Gastroesophageal sphincter (tissue), 3 donors: ENCODE data around the gene VPS18.

Source experiments
- EP300 ChIP-seq: sonication (generic); formaldehyde crosslinking; IDR thresholded peaks from one replicate; pipeline ENCODE4 v1.6.1; 2017; ENCODE audit warnings: antibody characterized with exemption, mild to moderate bottlenecking
- POLR2A ChIP-seq, 2 donors: fragments of 450-650 bp; IDR thresholded peaks; one replicate each; pipeline ENCODE4 v1.6.1; 2017; ENCODE audit warnings: antibody characterized with exemption in 2 of 2, mild to moderate bottlenecking in 2 of 2, moderate library complexity in 1 of 2
- POLR2AphosphoS5 ChIP-seq: sonication (generic); formaldehyde crosslinking; IDR thresholded peaks from one replicate; pipeline ENCODE4 v1.6.1; 2017; ENCODE audit warnings: antibody characterized with exemption
- TF ChIP-seq, protein P1 (sequence below), 4 experiments: fragments of 200-600 bp in 2 of 4; fragments of 450-650 bp in 2 of 4; sonication (generic) in 1 of 4; IDR thresholded peaks; one replicate each; pipeline ENCODE4 v1.5.1; 2017 to 2019; ENCODE audit warnings: antibody characterized with exemption in 4 of 4, mild to moderate bottlenecking in 2 of 4, moderate library complexity in 2 of 4

DNA sequence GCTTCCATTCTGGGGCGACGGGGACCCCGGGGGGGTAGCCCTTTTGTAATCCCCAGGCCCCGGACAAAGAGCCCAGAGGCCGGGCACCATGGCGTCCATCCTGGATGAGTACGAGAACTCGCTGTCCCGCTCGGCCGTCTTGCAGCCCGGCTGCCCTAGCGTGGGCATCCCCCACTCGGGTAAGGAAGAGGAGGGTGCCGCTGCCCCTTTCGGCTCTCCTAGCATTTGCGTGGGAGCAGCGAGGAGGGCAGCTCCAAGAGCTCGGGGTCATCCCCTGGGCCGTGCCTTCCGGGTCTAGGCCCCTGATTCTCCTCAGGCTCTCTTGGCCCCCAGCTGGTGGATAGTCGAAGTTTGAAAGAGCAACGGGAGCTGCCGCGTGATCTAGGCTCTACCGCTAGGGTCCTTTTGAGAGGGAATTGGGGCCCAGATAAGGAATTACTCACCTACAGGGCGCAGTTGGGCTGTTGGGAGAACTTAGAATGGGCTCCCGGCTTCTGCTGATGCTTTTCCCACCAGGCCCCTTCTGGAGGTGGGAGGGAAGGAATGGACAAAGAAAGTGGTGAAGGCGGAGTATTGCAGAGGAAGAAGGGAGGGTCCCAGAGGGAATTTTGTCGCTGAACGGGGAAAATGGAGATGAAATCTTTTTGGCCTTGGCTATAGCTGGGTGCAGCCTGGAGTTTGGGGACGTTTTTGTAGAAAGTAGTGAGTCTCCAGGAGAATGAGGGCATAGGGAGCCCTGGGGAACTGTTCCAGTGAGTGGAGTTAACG is 615 bp downstream of the VPS18 start:
- TF ChIP-seq, protein P1, sequence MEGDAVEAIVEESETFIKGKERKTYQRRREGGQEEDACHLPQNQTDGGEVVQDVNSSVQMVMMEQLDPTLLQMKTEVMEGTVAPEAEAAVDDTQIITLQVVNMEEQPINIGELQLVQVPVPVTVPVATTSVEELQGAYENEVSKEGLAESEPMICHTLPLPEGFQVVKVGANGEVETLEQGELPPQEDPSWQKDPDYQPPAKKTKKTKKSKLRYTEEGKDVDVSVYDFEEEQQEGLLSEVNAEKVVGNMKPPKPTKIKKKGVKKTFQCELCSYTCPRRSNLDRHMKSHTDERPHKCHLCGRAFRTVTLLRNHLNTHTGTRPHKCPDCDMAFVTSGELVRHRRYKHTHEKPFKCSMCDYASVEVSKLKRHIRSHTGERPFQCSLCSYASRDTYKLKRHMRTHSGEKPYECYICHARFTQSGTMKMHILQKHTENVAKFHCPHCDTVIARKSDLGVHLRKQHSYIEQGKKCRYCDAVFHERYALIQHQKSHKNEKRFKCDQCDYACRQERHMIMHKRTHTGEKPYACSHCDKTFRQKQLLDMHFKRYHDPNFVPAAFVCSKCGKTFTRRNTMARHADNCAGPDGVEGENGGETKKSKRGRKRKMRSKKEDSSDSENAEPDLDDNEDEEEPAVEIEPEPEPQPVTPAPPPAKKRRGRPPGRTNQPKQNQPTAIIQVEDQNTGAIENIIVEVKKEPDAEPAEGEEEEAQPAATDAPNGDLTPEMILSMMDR (IDR thresholded peaks at IDR 0.05), result peak in 3 of 4 experiments; percentile 39 to 72 (median 64)
- TF ChIP-seq POLR2A (IDR thresholded peaks at IDR 0.05) (no peak), POLR2AphosphoS5 (no peak), EP300 (no peak)
